Caco-2 (cell line): ENCODE results near the gene MCRIP2. TPM values are rescaled to one million over a fixed set of nuclear protein-coding genes. Genes with fewer than 3 reads are reported as not detected.

Source experiments
- BruUV-seq: library from RNA; stranded (reverse); fragments of 400-500 nt; replicated peaks from 2 replicates; lab custom pipeline; 2021; lab: Mats Ljungman, UMichigan
- CTCF ChIA-PET: fragments of 300-600 bp; sonication (Branson Sonifier 250); formaldehyde crosslinking; loops from one replicate; lab custom pipeline; 2022; ENCODE audit warnings: antibody characterized with exemption; lab: Charles Lee
- POLR2A ChIA-PET: fragments of 300-600 bp; sonication (Branson Sonifier 250); formaldehyde crosslinking; loops from one replicate; lab custom pipeline; 2022; ENCODE audit warnings: antibody characterized with exemption; lab: Charles Lee
- DNase-seq, 2 experiments: peaks; one replicate each; pipeline versions ENCODE4 v3.0.0 to v3.0.0-alpha.2; 2020 to 2022
- H3K27me3 ChIP-seq: replicated peaks from 2 replicates; pipeline ENCODE4 v1.6.0; 2011; ENCODE audit warnings: low read length; ENCODE audit not compliant: control insufficient read depth, insufficient read depth
- H3K36me3 ChIP-seq: 2 replicates; pipeline ENCODE4 v1.5.1; 2011; ENCODE audit warnings: low read length; ENCODE audit not compliant: control insufficient read depth, insufficient read depth
- H3K4me1 ChIP-seq: fragments of 250-450 bp; sonication (Bioruptor Pico); 2 replicates; pipeline ENCODE4 v1.5.1; 2020; ENCODE audit warnings: mild to moderate bottlenecking
- H3K4me3 ChIP-seq: 2 replicates; pipeline ENCODE4 v1.5.1; 2011; ENCODE audit warnings: low read depth, mild to moderate bottlenecking, control low read depth, low read length
- H3K9me3 ChIP-seq: fragments of 250-450 bp; sonication (Bioruptor Pico); 2 replicates; pipeline ENCODE4 v1.5.1; 2020; ENCODE audit warnings: mild to moderate bottlenecking, moderate library complexity
- H3K27ac Mint-ChIP-seq: one replicate; pipeline ENCODE4 v1.8.0; 2022; ENCODE audit warnings: mixed read lengths; ENCODE audit not compliant: unreplicated experiment
- H3K27me3 Mint-ChIP-seq: one replicate; pipeline ENCODE4 v1.8.0; 2022; ENCODE audit warnings: mixed read lengths; ENCODE audit not compliant: insufficient read depth, unreplicated experiment
- H3K36me3 Mint-ChIP-seq: one replicate; pipeline ENCODE4 v1.8.0; 2022; ENCODE audit warnings: mild to moderate bottlenecking, mixed read lengths; ENCODE audit not compliant: insufficient read depth, unreplicated experiment
- H3K4me1 Mint-ChIP-seq: one replicate; pipeline ENCODE4 v1.8.0; 2022; ENCODE audit warnings: low read depth, mixed read lengths; ENCODE audit not compliant: unreplicated experiment
- H3K4me3 Mint-ChIP-seq: one replicate; pipeline ENCODE4 v1.8.0; 2022; ENCODE audit warnings: mild to moderate bottlenecking, moderate library complexity, mixed read lengths; ENCODE audit not compliant: unreplicated experiment
- H3K9me3 Mint-ChIP-seq: one replicate; pipeline ENCODE4 v1.8.0; 2022; ENCODE audit warnings: mixed read lengths; ENCODE audit not compliant: unreplicated experiment
- intact Hi-C: fragments of 100-400 bp; cut with micrococcal nuclease; formaldehyde crosslinking; loops from one replicate; pipeline ENCODE4 v1.10.0; 2022; ENCODE audit not compliant: unreplicated experiment
- total RNA-seq: library from RNA; stranded (reverse); gene quantifications from 2 replicates; pipeline ENCODE4 v1.2.3, GENCODE V29; 2022
- TF ChIP-seq, protein P1 (sequence below), 2 experiments: fragments of 200-600 bp in 1 of 2; IDR thresholded peaks; 1 replicate in 1 of 2; 2 replicates in 1 of 2; pipeline versions ENCODE4 v1.5.1 to v1.8.0; 2011 to 2022; ENCODE audit warnings: antibody characterized with exemption in 1 of 2, control low read depth in 1 of 2, inconsistent platforms in 1 of 2, low read depth in 1 of 2, low read length in 1 of 2, mild to moderate bottlenecking in 1 of 2, moderate library complexity in 1 of 2; ENCODE audit not compliant: insufficient read depth in 1 of 2, severe bottlenecking in 1 of 2, unreplicated experiment in 1 of 2

Gene MCRIP2
- total RNA-seq, 1 experiment from 2014 or later, result 33.0 TPM

DNA sequence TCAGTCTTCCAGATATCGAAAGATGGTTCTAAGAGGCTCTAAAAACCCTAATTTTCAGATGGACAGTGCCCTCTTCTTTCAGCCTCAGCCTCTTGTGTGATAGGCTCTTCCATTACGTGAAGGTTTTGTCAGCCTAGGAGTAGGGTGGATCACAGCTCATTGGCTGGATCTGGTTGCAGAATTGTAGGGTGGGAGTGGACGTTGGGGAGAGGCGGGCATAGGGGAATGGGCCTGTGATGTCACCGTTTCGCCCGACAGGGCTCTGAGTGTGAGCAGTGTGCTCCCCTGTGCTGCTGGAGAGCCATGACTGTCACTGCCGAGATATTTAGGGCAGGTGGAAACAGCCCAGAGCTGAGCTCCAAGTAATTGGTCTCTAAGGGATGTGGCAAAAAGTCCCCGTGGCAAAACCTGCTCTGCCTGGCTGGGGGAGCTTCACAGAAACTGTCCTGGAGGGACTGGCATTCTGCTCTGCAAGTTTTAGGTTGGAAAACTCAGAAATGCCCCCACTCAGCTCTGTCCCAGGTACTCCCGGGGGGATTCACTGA is 17.0 kb upstream of the MCRIP2 start:
- Histone ChIP-seq H3K36me3 (no peaks in the 10 kb centered on the region), H3K4me1 (no peaks in the 10 kb centered on the region), H3K27me3 (no peaks in the 10 kb centered on the region), H3K9me3 (no peaks in the 10 kb centered on the region), H3K4me3 (no peak overlapping the region)
- no peaks in the 10 kb centered on the region for H3K9me3 Mint-ChIP-seq
- intact Hi-C loops, result no loop called here
- ChIA-PET POLR2A (interaction anchor here (0.6 kb wide), 1 partner anchor 577 kb away, joined by 5 read pairs; no protein-coding TSS in a partner anchor), CTCF (no interaction called here)
- BruUV-seq, result no TSS peak
- H3K4me1 Mint-ChIP-seq, result no peaks in the 10 kb centered on the region
- peaks cover 17% of the 10 kb centered on the region for H3K36me3 Mint-ChIP-seq
- DNase-seq, result no peak
- H3K4me3 Mint-ChIP-seq, result no peak overlapping the region
- TF ChIP-seq, protein P1, sequence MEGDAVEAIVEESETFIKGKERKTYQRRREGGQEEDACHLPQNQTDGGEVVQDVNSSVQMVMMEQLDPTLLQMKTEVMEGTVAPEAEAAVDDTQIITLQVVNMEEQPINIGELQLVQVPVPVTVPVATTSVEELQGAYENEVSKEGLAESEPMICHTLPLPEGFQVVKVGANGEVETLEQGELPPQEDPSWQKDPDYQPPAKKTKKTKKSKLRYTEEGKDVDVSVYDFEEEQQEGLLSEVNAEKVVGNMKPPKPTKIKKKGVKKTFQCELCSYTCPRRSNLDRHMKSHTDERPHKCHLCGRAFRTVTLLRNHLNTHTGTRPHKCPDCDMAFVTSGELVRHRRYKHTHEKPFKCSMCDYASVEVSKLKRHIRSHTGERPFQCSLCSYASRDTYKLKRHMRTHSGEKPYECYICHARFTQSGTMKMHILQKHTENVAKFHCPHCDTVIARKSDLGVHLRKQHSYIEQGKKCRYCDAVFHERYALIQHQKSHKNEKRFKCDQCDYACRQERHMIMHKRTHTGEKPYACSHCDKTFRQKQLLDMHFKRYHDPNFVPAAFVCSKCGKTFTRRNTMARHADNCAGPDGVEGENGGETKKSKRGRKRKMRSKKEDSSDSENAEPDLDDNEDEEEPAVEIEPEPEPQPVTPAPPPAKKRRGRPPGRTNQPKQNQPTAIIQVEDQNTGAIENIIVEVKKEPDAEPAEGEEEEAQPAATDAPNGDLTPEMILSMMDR (IDR thresholded peaks at IDR 0.05; ENCODE audit: insufficient read depth in 1 of 2, low read depth in 1 of 2, low read length in 1 of 2, severe bottlenecking in 1 of 2, unreplicated experiment in 1 of 2), result no peak
- no peak overlapping the region for H3K27ac Mint-ChIP-seq
- H3K27me3 Mint-ChIP-seq, result no peaks in the 10 kb centered on the region

DNA sequence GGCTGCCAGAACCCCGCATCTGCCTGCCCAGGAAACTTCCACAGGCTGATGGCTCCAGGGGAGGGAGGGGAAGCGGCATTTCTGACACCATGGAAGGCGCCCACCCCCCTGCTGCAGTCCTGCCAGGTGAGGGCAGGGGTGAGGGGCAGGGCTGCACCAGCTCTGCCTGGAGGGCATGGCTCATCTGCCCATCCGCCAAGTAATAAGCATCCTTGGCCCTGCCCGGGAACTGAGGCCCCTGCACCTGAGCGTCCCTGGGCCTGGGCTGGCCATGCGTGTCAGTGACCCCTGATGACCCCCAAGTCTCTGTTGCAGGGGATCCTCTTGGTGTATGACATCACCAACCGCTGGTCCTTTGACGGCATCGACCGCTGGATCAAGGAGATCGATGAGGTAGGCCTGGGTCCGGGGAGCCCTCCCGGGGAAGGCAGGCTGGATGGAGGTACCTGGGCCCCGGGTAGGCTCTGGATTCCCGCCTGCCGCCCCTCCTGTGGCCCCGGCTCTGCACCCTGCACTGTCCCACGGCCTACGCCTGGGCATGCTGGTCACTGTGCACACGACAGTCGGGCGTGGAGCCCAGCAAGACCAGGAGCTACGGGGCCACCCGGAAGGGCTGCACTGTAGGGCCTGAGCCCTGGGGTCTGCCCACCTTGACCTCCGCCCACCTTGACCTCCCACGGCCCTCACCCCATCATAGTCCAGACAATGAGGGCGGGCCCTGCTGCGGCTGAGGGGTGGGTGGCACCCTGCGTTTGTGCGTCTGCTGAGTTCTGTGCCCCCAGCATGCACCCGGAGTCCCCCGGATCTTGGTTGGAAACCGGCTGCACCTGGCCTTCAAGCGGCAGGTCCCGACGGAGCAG is 16.3 kb upstream of the MCRIP2 start:
- POLR2A ChIA-PET, result no interaction called here
- no peak overlapping the region for H3K4me3 ChIP-seq
- TF ChIP-seq, protein P1 (IDR thresholded peaks at IDR 0.05; ENCODE audit: insufficient read depth in 1 of 2, low read depth in 1 of 2, low read length in 1 of 2, severe bottlenecking in 1 of 2, unreplicated experiment in 1 of 2), result no peak
- intact Hi-C loops, result no loop called here
- H3K36me3 Mint-ChIP-seq, result peaks cover 23% of the 10 kb centered on the region
- H3K27me3 ChIP-seq, result no peaks in the 10 kb centered on the region
- no TSS peak for BruUV-seq
- no peaks in the 10 kb centered on the region for H3K36me3 ChIP-seq
- H3K4me1 Mint-ChIP-seq, result no peaks in the 10 kb centered on the region
- H3K9me3 ChIP-seq, result no peaks in the 10 kb centered on the region
- no peak overlapping the region for H3K27ac Mint-ChIP-seq
- H3K4me1 ChIP-seq, result no peaks in the 10 kb centered on the region
- no peak overlapping the region for H3K4me3 Mint-ChIP-seq
- H3K27me3 Mint-ChIP-seq, result no peaks in the 10 kb centered on the region
- DNase-seq, result no peak
- H3K9me3 Mint-ChIP-seq, result no peaks in the 10 kb centered on the region
- CTCF ChIA-PET, result no interaction called here

DNA sequence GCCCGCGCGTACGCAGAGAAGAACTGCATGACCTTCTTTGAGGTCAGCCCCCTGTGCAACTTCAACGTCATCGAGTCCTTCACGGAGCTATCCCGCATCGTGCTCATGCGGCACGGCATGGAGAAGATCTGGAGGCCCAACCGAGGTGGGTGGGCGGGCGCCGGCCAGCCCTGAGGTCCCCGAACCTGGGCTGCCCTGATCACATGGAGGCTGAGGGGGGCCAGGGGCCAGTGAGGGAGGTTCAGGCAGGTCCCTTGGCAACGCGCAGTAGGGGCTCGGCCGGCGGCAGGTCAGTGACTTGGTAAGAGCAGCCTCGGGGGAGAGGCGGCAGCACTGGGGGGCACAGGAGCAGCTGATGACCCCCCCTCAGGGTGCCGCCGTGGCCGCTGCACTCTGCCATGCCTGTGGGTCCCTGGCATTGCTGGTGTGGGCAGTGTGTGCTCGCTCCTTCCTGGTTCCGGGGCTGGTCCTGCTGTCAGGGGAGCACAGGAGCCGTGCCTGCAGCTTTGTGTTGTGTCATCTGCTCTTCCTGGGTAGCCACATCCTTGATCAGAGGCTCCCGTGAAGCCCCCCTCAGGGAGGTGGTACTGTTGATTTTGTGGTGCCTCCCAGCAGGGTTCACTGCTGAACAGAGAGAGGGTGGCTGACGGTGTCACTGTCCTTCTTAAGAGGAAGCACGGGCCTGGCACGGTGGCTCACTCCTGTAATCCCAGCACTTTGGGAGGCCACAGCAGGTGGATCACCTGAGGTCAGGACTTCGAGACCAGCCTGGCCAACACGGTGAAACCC is 15.5 kb upstream of the MCRIP2 start:
- TF ChIP-seq, protein P1 (IDR thresholded peaks at IDR 0.05; ENCODE audit: insufficient read depth in 1 of 2, low read depth in 1 of 2, low read length in 1 of 2, severe bottlenecking in 1 of 2, unreplicated experiment in 1 of 2), result no peak
- ChIA-PET CTCF (no interaction called here), POLR2A (no interaction called here)
- H3K4me3 Mint-ChIP-seq, result no peak overlapping the region
- no TSS peak for BruUV-seq
- H3K27ac Mint-ChIP-seq, result no peak overlapping the region
- Histone ChIP-seq H3K4me1 (no peaks in the 10 kb centered on the region), H3K4me3 (no peak overlapping the region), H3K27me3 (no peaks in the 10 kb centered on the region), H3K9me3 (no peaks in the 10 kb centered on the region), H3K36me3 (no peaks in the 10 kb centered on the region)
- H3K36me3 Mint-ChIP-seq, result peaks cover 23% of the 10 kb centered on the region
- intact Hi-C loops, result no loop called here
- DNase-seq, result no peak
- no peaks in the 10 kb centered on the region for H3K4me1 Mint-ChIP-seq
- no peaks in the 10 kb centered on the region for H3K27me3 Mint-ChIP-seq
- no peaks in the 10 kb centered on the region for H3K9me3 Mint-ChIP-seq
